ENCODE measurements around the gene ALX1. TPM values are rescaled to one million over a fixed set of nuclear protein-coding genes. Genes with fewer than 3 reads are reported as not detected.

The ALX1 gene
- total and polyA plus RNA-seq, 9 of the 15 experiments (the other 6 are each of a cell fraction or from before 2014, with no cell fraction given) = 0.09 to 0.31 (median 0.11) TPM; not detected in 2

- no peak overlapping the region for H2AFZ ChIP-seq (ENCODE audit: low read depth, low read length)
- H3K4me2 ChIP-seq (ENCODE audit: insufficient read depth, low read length) = no peak overlapping the region
- ATAC-seq (no peak), FAIRE-seq (no peak), DNase-seq (ENCODE audit: extremely low read depth in 1 of 4, low spot score in 3 of 4) (no peak)
- no peaks in the 10 kb centered on the region for H3K27me3 ChIP-seq (ENCODE audit: control insufficient read depth in 2 of 2, insufficient read depth in 2 of 2, low read length in 2 of 2)
- H3K27ac ChIP-seq (ENCODE audit: extremely low read depth, low read depth, low read length) = no peak overlapping the region
- no peaks in the 10 kb centered on the region for H3K4me1 ChIP-seq (replicated peaks in 1 of 2; ENCODE audit: control insufficient read depth in 2 of 2, insufficient read depth in 2 of 2, low read length in 2 of 2)
- no peaks in the 10 kb centered on the region for H3K36me3 ChIP-seq (ENCODE audit: control insufficient read depth, insufficient read depth, low read length)
- CTCF ChIA-PET (ENCODE audit: low intra/inter-chr PET ratio) = no interaction called here
- no peak overlapping the region for H3K4me3 ChIP-seq
- WGBS (ENCODE audit: insufficient coverage, low coverage, missing lambda C conversion rate) = under 1% methylated on average over 11 of the region's 11 CpGs
- H4K20me1 ChIP-seq (replicated peaks; ENCODE audit: control insufficient read depth, insufficient read depth, low read length) = no peaks in the 10 kb centered on the region
- TF ChIP-seq PHF21A (IDR thresholded peaks at IDR 0.05; ENCODE audit: borderline replicate concordance, low read depth) (no peak), ETV6 (IDR thresholded peaks at IDR 0.05; ENCODE audit: borderline replicate concordance in 1 of 2, low read depth in 2 of 2, low read length in 1 of 2) (no peak), ETV6 (CRISPR knock-in tag; IDR thresholded peaks at IDR 0.05; ENCODE audit: borderline replicate concordance) (no peak), SIRT6 (IDR thresholded peaks at IDR 0.05; ENCODE audit: low read depth, low read length) (no peak), ZNF431 (CRISPR knock-in tag; IDR thresholded peaks at IDR 0.05) (no peak), ZBTB49 (CRISPR knock-in tag; IDR thresholded peaks at IDR 0.05; ENCODE audit: borderline replicate concordance) (no peak), USF2 (CRISPR knock-in tag; IDR thresholded peaks at IDR 0.05) (no peak), ZZZ3 (IDR thresholded peaks at IDR 0.05) (no peak), JUND (IDR thresholded peaks at IDR 0.05; ENCODE audit: borderline replicate concordance, low read depth, low read length) (no peak), JUND (tag; IDR thresholded peaks at IDR 0.05; ENCODE audit: borderline replicate concordance, low read depth, low read length) (no peak), ZNF584 (CRISPR knock-in tag; IDR thresholded peaks at IDR 0.05; ENCODE audit: low read depth) (no peak), KLF10 (CRISPR knock-in tag; IDR thresholded peaks at IDR 0.05) (no peak), CBX1 (IDR thresholded peaks at IDR 0.05; ENCODE audit: low read depth) (no peak), ELF2 (CRISPR knock-in tag; IDR thresholded peaks at IDR 0.05) (no peak), HNRNPK (IDR thresholded peaks at IDR 0.05; ENCODE audit: low read depth, low read length, poor library complexity, severe bottlenecking) (no peak)
- no TSS peak for BruUV-seq (replicated peaks)
- POLR2A ChIA-PET = no interaction called here
- no peak overlapping the region for H3K9ac ChIP-seq (ENCODE audit: insufficient read depth in 1 of 2, low read depth in 2 of 2, low read length in 2 of 2)
- in situ Hi-C loops (cut with MboI) = no loop called here
- H3K9me3 ChIP-seq (replicated peaks; ENCODE audit: control insufficient read depth, insufficient read depth, low read depth, low read length) = no peaks in the 10 kb centered on the region
- no peaks in the 10 kb centered on the region for H3K9me1 ChIP-seq (ENCODE audit: control insufficient read depth, insufficient read depth, low read length)
- no peaks in the 10 kb centered on the region for H3K79me2 ChIP-seq (ENCODE audit: control insufficient read depth, insufficient read depth, low read length)
- intact Hi-C loops (cut with micrococcal nuclease) = no loop called here
Measured at GRCh38 chr12:85281636-85282312, 1.8 kb downstream of the ALX1 start.
